Measurements from ENCODE around the gene MYOCD. TPM values are rescaled to one million over a fixed set of nuclear protein-coding genes. Genes with fewer than 3 reads are reported as not detected.

The MYOCD gene
- total RNA-seq, 1 experiment from 2014 or later = not detected

- H3K36me3 ChIP-seq (ENCODE audit: control insufficient read depth in 1 of 2, insufficient read depth in 2 of 2, low read length in 2 of 2) = no peaks in the 10 kb centered on the region
- no peak for ATAC-seq
Measured at GRCh38 chr17:12814718-12815117, 149.0 kb downstream of the MYOCD start.

More at GRCh38 chr17:12814718-12815117, 149.0 kb downstream of the MYOCD start:
- no peaks in the 10 kb centered on the region for H4K20me1 ChIP-seq (ENCODE audit: insufficient read depth)
- H3K4me2 ChIP-seq (ENCODE audit: low read length) = no peak overlapping the region
- intact Hi-C loops (cut with micrococcal nuclease) = no loop called here
- no peaks in the 10 kb centered on the region for H3K9me3 ChIP-seq (ENCODE audit: control insufficient read depth in 1 of 2, insufficient read depth in 1 of 2, low read depth in 1 of 2, low read length in 2 of 2)
- H2AFZ ChIP-seq (ENCODE audit: low read depth, low read length, poor library complexity, severe bottlenecking) = no peak overlapping the region
- H3K4me3 ChIP-seq (replicated peaks in 1 of 2; ENCODE audit: low read depth in 1 of 2, low read length in 2 of 2) = no peak overlapping the region
- POLR2A ChIA-PET = no interaction called here
- CTCF ChIA-PET = no interaction called here
- no peaks in the 10 kb centered on the region for H3K79me2 ChIP-seq (ENCODE audit: insufficient read depth, low read length)
- no TSS peak for BruUV-seq (replicated peaks)
- TF ChIP-seq EZH2 (IDR thresholded peaks at IDR 0.05) = no peak
- TF ChIP-seq SRF (IDR thresholded peaks at IDR 0.05; ENCODE audit: low read depth) = no peak
- no peak for TF ChIP-seq YY1 (IDR thresholded peaks at IDR 0.05; ENCODE audit: extremely low read depth, insufficient replicate concordance, low read depth, low read length)
- no peak for TF ChIP-seq POLR2AphosphoS5 (IDR thresholded peaks at IDR 0.05; ENCODE audit: low read depth, low read length)
- no peak for TF ChIP-seq ZFX (IDR thresholded peaks at IDR 0.05)
- no peak for TF ChIP-seq FOSL1 (IDR thresholded peaks at IDR 0.05; ENCODE audit: low read depth)
- no peak for TF ChIP-seq ELF1 (IDR thresholded peaks at IDR 0.05; ENCODE audit: borderline replicate concordance, low read depth)
- TF ChIP-seq CBX3 (IDR thresholded peaks at IDR 0.05; ENCODE audit: low read depth) = no peak
- TF ChIP-seq CTCF (IDR thresholded peaks at IDR 0.05 in 2 of 3, conservative IDR thresholded peaks at IDR 0.05 in 1 of 3; ENCODE audit: borderline replicate concordance in 1 of 3, insufficient read depth in 1 of 3, low read depth in 2 of 3, low read length in 2 of 3) = no peak
- TF ChIP-seq ZBTB33 (IDR thresholded peaks at IDR 0.05; ENCODE audit: extremely low read depth, insufficient replicate concordance, low read length) = no peak
- TF ChIP-seq CEBPB (IDR thresholded peaks at IDR 0.05; ENCODE audit: low read depth) = no peak
- no peak for TF ChIP-seq POLR2A (IDR thresholded peaks at IDR 0.05; ENCODE audit: borderline replicate concordance, extremely low read depth, insufficient read depth, insufficient read length)
- no peak for TF ChIP-seq SP1 (IDR thresholded peaks at IDR 0.05; ENCODE audit: low read depth)
- TF ChIP-seq SIN3A (IDR thresholded peaks at IDR 0.05; ENCODE audit: low read depth) = no peak
- TF ChIP-seq RAD21 (IDR thresholded peaks at IDR 0.05; ENCODE audit: low read depth) = no peak
- TF ChIP-seq JUND (IDR thresholded peaks at IDR 0.05) = no peak
- no peak for TF ChIP-seq REST (IDR thresholded peaks at IDR 0.05; ENCODE audit: low read depth)
- no peak overlapping the region for H3K27ac ChIP-seq (ENCODE audit: low read depth, low read length)
- no peak for DNase-seq (ENCODE audit: low read depth, low spot score)
- RAD21 ChIA-PET (ENCODE audit: low non-redundant PET in 1 of 2, low total read pairs in 2 of 2, uncharacterized antibody in 2 of 2, unreplicated experiment in 2 of 2) = no interaction called here
- no peaks in the 10 kb centered on the region for H3K4me1 ChIP-seq (ENCODE audit: control insufficient read depth in 1 of 2, insufficient read depth in 2 of 2, low read length in 2 of 2)
- 0 out of 2 replicates have a peak, but pooled peaks cover 3% of the 10 kb centered on the region for H3K27me3 ChIP-seq (ENCODE audit: insufficient read depth, low read length)
- no peaks in the 10 kb centered on the region for H3K9me2 ChIP-seq (ENCODE audit: insufficient read depth)
- H3K9ac ChIP-seq (ENCODE audit: low read length) = no peak overlapping the region
